Spleen (tissue), 11 donors: Measurements from ENCODE around the gene CEP152. TPM values are rescaled to one million over a fixed set of nuclear protein-coding genes. Genes with fewer than 3 reads are reported as not detected.
"Not testable (repeated sequence)": the region's sequence is repeated elsewhere in the genome, so short reads cannot be mapped to it uniquely, and the experiment has no call there.

Source experiments
- DNase-seq: peaks from one replicate; pipeline ENCODE4 v3.0.0-alpha.2; 2020
- H3K27ac ChIP-seq, 8 donors: fragments of 200-600 bp; sonication (generic) in 7 of 8; 1 replicate in 4 of 8; 2 replicates in 4 of 8; pipeline versions ENCODE4 v1.5.0 to v1.8.0; 2016 to 2021; ENCODE audit warnings: inconsistent platforms in 4 of 8, mild to moderate bottlenecking in 4 of 8, moderate library complexity in 1 of 8
- H3K27me3 ChIP-seq, 7 donors: fragments of 200-600 bp; sonication (generic) in 6 of 7; replicated peaks in 1 of 7; 1 replicate in 4 of 7; 2 replicates in 3 of 7; pipeline versions ENCODE4 v1.5.0 to v1.8.0; 2016 to 2021; ENCODE audit warnings: inconsistent platforms in 3 of 7, mild to moderate bottlenecking in 1 of 7
- H3K36me3 ChIP-seq, 6 donors: fragments of 200-600 bp; sonication (generic) in 5 of 6; 1 replicate in 4 of 6; 2 replicates in 2 of 6; pipeline versions ENCODE4 v1.5.0 to v1.8.0; 2016 to 2021; ENCODE audit warnings: inconsistent platforms in 2 of 6
- H3K4me1 ChIP-seq, 6 donors: fragments of 200-600 bp; sonication (generic) in 5 of 6; 1 replicate in 3 of 6; 2 replicates in 3 of 6; pipeline versions ENCODE4 v1.5.0 to v1.8.0; 2016 to 2021; ENCODE audit warnings: inconsistent platforms in 3 of 6
- H3K4me3 ChIP-seq, 8 donors: fragments of 200-600 bp; sonication (generic) in 7 of 8; 1 replicate in 4 of 8; 2 replicates in 4 of 8; pipeline versions ENCODE4 v1.5.0 to v1.8.0; 2016 to 2021; ENCODE audit warnings: inconsistent platforms in 4 of 8, mild to moderate bottlenecking in 4 of 8, moderate library complexity in 2 of 8
- H3K9me3 ChIP-seq, 8 donors: fragments of 200-600 bp; sonication (generic) in 7 of 8; 1 replicate in 4 of 8; 2 replicates in 4 of 8; pipeline versions ENCODE4 v1.5.0 to v1.8.0; 2016 to 2021; ENCODE audit warnings: inconsistent platforms in 4 of 8
- CTCF ChIP-seq, 11 experiments: fragments of 200-600 bp in 7 of 11; fragments of 450-650 bp in 4 of 11; sonication (generic) in 4 of 11; IDR thresholded peaks in 8 of 11; conservative IDR thresholded peaks in 3 of 11; 1 replicate in 7 of 11; 2 replicates in 4 of 11; pipeline versions ENCODE4 v1.4.0 to v1.8.0; 2016 to 2021; ENCODE audit warnings: antibody characterized with exemption in 11 of 11, inconsistent platforms in 4 of 11, mild to moderate bottlenecking in 1 of 11
- POLR2A ChIP-seq, 3 donors: fragments of 450-650 bp; IDR thresholded peaks; one replicate each; pipeline ENCODE4 v1.5.1; 2017; ENCODE audit warnings: antibody characterized with exemption in 3 of 3, mild to moderate bottlenecking in 1 of 3
- POLR2AphosphoS5 ChIP-seq, 3 donors: sonication (generic); formaldehyde crosslinking; IDR thresholded peaks; one replicate each; pipeline ENCODE4 v1.5.1; 2017; ENCODE audit warnings: antibody characterized with exemption in 3 of 3
- WGBS, 5 donors: extraction: QIAGEN DNeasy Blood & Tissue Kit in 3 of 5; methylation state at CpG; one replicate each; pipeline versions ENCODE4 v1.1.5 to v1.1.7; 2013 to 2018; 5-methylcytosine and 5-hydroxymethylcytosine counted together
- intact Hi-C: fragments of 100-400 bp; cut with DNase I; formaldehyde crosslinking; loops from one replicate; pipeline ENCODE4 v1.15.0; 2023; ENCODE audit warnings: low total_unique reads
- polyA plus RNA-seq, 3 donors: library from polyadenylated mRNA; stranded (reverse); fragments of 200-250 nt; gene quantifications; one replicate each; pipeline ENCODE4 v1.2.1, GENCODE V29; 2013
- total RNA-seq, 7 donors: library from RNA; depleted of rRNA in 3 of 7; stranded (reverse); fragments of >200 nt in 3 of 7; fragmentation: NEBNext Ultra II Directional in 4 of 7; extraction: Animal tissue kit (Norgen Biotek cat#: 25700) in 4 of 7; gene quantifications; one replicate each; pipeline versions ENCODE4 v1.1.0 to v1.2.1, GENCODE V29; 2016 to 2021
- donor health status: healthy with polysubstance abuse.
- donor health status: DM: no; HTN: no; CAD: no; lungs with moderate emphysema.
- donor health status: DM: no; HTN: no; CAD: no.
- donor health status: Bipolar disorder and iron deficiency.
- donor health status: healthy.
- donor health status: DM: no; HTN: no; CAD: no.
- donor health status: DM: yes; HTN: yes; CAD: no.

Gene CEP152
- total and polyA plus RNA-seq, 10 donors, result 1.2 to 15.1 (median 7.5) TPM

DNA sequence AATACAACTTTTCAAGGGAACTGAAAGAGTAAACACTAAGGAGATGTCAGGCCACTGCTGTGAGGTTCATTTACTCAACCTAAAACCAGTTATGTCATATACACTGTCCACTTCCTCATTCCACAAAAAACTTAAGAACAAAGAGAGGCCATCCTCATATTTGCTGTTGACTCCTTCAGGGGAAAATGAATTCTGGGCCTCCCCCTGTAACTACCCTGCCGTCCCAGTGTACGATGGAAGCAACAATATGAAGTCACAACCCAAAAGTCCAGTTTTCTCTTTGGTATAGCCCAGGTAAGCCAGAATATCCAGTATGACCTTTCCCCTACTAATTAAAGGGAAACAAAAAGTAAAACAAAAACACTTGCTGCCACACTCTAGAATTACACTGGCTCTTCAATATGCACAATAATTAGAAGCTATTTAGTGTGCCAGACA lies 16.2 kb downstream of the CEP152 start:
- Histone ChIP-seq H3K9me3 (no peaks in the 10 kb centered on the region), H3K4me3 (peak overlapping the region in 1 of 8 donors; percentile 36), H3K27me3 (no peaks in the 10 kb centered on the region), H3K27ac (peak overlapping the region; percentile 22 to 80 (median 64)), H3K4me1 (peaks cover 5 to 29% (median 10%) of the 10 kb centered on the region in 6 donors), H3K36me3 (peaks cover 0 to 47% (median 11%) of the 10 kb centered on the region in 6 donors)
- intact Hi-C loops, result no loop called here
- TF ChIP-seq POLR2AphosphoS5 (IDR thresholded peaks at IDR 0.05), result no peak
- TF ChIP-seq POLR2A (IDR thresholded peaks at IDR 0.05), result no peak
- TF ChIP-seq CTCF (IDR thresholded peaks at IDR 0.05 in 8 of 11, conservative IDR thresholded peaks at IDR 0.05 in 3 of 11), result no peak
- WGBS, 5 donors, result 61 to 88% (median 70%) methylated on average over 2 of the region's 2 CpGs
- DNase-seq, result no peak

- intact Hi-C loops, result no loop called here
- WGBS, 5 donors, result 54 to 90% (median 64%) methylated on average over 3 of the region's 3 CpGs
- no peak overlapping the region for H3K4me3 ChIP-seq
- H3K9me3 ChIP-seq, result no peaks in the 10 kb centered on the region
- TF ChIP-seq POLR2A (IDR thresholded peaks at IDR 0.05), result no peak
- no peak for TF ChIP-seq POLR2AphosphoS5 (IDR thresholded peaks at IDR 0.05)
- TF ChIP-seq CTCF (IDR thresholded peaks at IDR 0.05 in 8 of 11, conservative IDR thresholded peaks at IDR 0.05 in 3 of 11), result no peak
- no peak overlapping the region for H3K27ac ChIP-seq
- H3K4me1 ChIP-seq, result peaks cover 5 to 27% (median 10%) of the 10 kb centered on the region in 6 donors
- DNase-seq, result no peak
- H3K36me3 ChIP-seq, result peaks cover 0 to 68% (median 22%) of the 10 kb centered on the region in 6 donors
- no peaks in the 10 kb centered on the region for H3K27me3 ChIP-seq
Observed at GRCh38 chr15:48792408-48792807, 18.5 kb downstream of the CEP152 start.

GRCh38 chr15:48790466-48791115 lies 20.3 kb downstream of the CEP152 start:
- intact Hi-C loops, H3K27me3 ChIP-seq, DNase-seq, H3K27ac ChIP-seq, H3K9me3 ChIP-seq, H3K4me3 ChIP-seq: not testable (repeated sequence)
- 95 to 97% (median 96%) methylated on average over 12 of the region's 12 CpGs for WGBS, 5 donors
- H3K4me1 ChIP-seq, result peaks cover 3 to 19% (median 9%) of the 10 kb centered on the region in 6 donors
- peaks cover 0 to 79% (median 22%) of the 10 kb centered on the region in 6 donors for H3K36me3 ChIP-seq

- intact Hi-C loops, result no loop called here
Observed at GRCh38 chr15:48785712-48786111, 25.2 kb downstream of the CEP152 start.

More at GRCh38 chr15:48785712-48786111, 25.2 kb downstream of the CEP152 start:
- no peaks in the 10 kb centered on the region for H3K9me3 ChIP-seq
- no peak overlapping the region for H3K27ac ChIP-seq
- peaks cover 0 to 100% (median 33%) of the 10 kb centered on the region in 6 donors for H3K36me3 ChIP-seq
- no peak for DNase-seq
- TF ChIP-seq CTCF (IDR thresholded peaks at IDR 0.05 in 8 of 11, conservative IDR thresholded peaks at IDR 0.05 in 3 of 11), result no peak
- TF ChIP-seq POLR2A (IDR thresholded peaks at IDR 0.05), result no peak
- no peak overlapping the region for H3K4me3 ChIP-seq
- H3K27me3 ChIP-seq, result no peaks in the 10 kb centered on the region
- WGBS, 5 donors, result 96 to 98% (median 97%) methylated on average over 2 of the region's 2 CpGs
- no peaks in the 10 kb centered on the region for H3K4me1 ChIP-seq
